HG03103 (cell line): Measurements from ENCODE around the gene MGA.
A peak's percentile ranks its signal among the peaks of the same experiment; 100 is the strongest.
"Not testable (repeated sequence)": the region's sequence is repeated elsewhere in the genome, so short reads cannot be mapped to it uniquely, and the experiment has no call there.

Experiments
- ATAC-seq: cut with Tn5 transposase; IDR thresholded peaks from one replicate; pipeline ENCODE4 v1.9.1; 2021; ENCODE audit warnings: low read depth; ENCODE audit not compliant: unreplicated experiment

Gene MGA

DNA sequence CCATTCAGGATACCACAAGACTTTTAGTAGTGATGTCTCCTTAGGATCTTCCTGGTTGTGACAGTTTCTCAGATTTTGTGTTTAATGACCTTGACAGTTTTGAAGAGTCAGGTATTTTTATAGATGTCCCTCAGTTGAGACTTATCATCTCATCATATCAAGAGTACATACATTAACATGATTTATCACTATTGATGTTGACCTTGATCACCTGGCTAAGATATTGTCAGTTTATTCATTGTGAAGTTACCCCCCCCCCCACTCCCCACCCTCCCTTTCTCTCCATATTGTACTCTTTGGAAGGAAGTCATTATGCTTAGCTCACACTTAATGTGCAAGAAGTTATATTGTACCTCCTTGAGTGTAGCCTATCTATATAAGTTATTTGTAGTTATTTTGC lies 42.9 kb downstream of the MGA start:
- no peak for ATAC-seq

DNA sequence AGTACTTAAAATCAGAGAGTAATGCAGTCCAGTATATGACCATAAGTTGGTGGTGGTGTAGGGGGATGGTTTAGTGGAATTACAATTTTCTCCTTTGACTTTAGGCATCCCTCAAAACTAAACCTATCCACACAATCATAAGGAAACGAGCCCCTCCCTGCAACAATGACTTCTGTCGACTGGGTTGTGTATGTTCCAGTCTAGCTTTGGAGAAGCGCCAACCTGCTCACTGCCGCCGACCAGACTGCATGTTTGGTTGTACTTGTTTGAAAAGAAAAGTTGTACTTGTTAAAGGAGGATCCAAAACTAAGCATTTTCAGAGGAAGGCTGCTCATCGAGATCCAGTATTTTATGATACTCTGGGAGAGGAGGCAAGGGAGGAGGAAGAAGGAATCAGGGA lies 52.8 kb downstream of the MGA start:
- ATAC-seq = no peak

DNA sequence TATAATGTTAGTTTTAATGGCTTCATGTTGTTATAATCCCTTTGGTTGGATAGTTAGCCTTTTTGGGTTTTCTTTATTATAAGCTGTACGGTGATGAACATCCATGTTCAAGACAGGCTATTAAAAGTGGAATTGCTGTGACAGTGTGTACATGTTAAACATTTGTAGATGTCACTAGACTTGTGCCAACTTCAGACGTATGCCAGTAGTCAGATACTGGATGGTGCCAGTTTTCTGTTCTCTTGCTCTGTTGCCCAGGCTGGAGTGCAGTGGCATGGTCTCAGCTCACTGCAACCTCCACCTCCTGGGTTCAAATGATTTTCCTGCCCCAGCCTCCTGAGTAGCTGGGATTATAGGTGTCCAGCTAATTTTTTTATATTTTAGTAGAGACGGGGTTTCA lies 54.1 kb downstream of the MGA start:
- no peak for ATAC-seq

DNA sequence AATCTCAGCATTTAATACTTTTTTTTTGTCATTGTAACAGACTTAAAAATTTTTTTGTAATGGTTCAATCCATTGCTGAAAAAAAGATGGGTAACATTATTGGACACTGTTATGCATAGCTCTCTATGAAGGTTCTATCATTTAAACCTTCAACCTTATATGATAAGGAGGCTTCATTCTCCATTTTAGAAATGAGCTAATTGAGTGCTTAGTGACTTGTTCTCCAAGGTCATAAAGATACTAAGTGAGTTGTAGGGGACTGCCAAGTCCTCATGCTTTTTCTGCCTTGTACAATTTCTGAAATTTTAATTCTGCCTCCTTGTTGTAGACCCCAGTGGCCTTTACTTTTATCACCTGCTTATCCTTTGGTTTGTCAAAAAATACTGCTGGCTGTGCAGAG lies 56.7 kb downstream of the MGA start:
- ATAC-seq = no peak

DNA sequence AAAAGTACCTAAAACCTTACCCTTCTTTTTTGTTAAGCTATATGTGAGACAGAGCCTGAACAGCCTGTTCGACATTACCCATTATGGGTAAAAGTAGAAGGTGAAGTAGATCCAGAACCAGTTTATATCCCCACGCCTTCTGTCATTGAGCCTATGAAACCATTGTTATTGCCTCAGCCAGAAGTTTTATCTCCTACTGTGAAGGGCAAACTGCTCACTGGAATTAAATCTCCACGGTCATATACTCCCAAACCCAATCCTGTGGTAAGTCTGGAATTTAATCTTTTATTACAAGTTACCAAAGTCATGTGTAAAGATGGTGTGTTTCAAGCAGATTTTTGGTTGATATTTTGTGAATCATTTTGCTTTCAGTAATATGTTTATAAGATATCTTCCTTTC lies 66.9 kb downstream of the MGA start:
- no peak for ATAC-seq

DNA sequence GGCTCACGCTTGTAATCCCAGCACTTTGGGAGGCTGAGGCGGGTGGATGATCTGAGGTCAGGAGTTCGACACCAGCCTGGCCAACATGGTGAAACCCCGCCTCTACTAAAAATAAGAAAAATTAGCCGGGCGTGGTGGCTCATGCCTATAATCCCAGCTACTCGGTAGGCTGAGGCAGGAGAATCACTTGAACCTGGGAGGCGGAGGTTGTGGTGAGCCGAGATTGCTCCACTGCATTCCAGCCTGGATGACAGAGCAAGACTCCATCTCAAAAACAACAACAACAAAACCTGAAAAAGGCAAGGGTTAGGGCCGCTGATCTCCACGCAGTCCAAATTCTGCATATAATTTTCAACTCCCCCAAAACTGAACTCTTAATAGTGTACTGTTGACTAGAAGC lies 67.9 kb downstream of the MGA start:
- not testable (repeated sequence) for ATAC-seq

DNA sequence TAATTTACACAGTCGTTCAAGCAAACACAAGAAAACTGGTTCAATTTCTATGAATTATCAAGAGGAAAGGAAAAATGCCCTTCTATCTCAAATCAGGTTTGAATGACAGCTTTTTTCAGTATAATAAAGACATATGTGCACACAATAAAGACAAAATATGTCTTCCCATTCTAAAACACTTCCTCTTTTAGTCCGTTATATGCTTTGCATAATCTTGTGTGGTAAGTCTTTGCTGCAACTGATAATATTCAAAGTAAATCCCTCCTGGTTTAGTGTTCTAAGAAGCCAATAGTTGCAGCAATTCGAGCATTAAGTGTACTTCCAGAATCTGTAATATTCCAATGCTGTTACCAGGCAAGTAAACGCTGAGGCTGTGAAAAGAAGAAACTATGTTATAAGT lies 70.3 kb downstream of the MGA start:
- no peak for ATAC-seq

DNA sequence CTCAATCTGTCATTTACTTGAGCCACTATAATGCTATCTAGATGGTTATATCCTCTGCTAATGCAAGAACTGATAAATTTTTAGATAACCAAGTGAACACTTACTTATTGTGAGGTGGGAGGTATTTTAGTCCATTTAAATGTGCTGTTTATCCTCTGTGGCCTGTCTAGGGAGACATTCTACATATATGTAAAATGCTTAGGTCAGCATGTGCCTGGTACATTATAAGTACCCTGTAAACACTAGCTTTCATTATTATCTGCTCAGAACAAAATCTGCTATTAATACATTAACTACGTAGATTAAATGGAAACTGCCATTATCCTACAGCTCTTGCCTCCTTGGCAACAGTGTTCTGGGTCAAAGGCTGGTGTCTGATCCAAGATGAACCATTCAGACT lies 72.3 kb downstream of the MGA start:
- no peak for ATAC-seq

DNA sequence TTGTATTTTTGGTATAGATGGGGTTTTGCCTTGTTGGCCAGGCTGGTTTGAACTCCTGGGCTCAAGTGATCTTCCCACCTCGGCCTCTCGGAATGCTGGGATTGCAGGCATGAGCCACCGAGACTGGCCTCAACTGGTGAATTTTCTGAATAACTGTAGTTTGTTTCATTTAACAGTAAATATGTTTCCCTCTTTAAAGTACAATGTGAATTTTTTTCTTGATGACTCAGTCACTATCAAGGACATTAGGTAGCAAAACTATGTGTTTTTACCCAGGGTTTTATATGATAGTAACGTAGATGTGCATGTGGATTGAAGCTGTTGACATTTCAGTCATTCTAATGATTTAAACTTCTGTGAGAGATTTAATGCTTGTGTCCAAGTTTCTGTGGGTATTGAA lies 73.9 kb downstream of the MGA start:
- no peak for ATAC-seq

DNA sequence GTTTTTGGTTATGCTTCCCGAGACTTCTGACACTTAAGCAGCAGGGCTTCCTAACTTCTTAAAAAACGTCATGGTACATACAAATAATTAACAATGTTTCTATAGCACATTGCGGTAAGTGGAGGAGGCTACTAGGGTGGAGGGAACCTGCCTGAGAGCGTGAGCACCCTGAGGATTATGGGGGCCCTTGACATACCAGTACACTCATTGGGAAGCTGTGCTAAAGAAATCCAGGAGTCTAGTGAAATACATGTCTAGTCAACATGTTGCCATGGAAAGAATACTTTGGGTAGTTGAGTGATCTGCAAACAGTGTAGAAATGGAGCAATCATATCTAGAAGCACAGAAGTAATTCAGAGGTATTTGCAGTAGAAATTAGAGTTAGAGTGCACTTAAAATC lies 74.8 kb downstream of the MGA start:
- ATAC-seq = no peak

DNA sequence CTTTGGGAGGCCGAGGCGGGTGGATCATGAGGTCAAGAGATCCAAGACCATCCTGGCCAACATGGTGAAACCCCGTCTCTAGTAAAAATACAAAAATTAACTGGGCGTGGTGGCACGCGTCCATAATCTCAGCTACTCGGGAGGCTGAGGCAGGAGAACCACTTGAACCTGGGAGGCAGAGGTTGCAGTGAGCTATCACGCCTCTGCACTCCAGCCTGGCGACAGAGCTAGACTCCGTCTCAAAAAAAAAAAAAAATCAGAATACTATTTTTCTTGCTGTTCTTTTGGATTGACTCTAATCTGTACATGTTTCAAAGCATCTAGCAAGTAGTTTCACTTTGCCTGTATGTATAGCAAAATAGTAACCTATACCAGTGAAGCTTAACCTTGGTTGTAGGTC lies 75.3 kb downstream of the MGA start:
- ATAC-seq = not testable (repeated sequence)

DNA sequence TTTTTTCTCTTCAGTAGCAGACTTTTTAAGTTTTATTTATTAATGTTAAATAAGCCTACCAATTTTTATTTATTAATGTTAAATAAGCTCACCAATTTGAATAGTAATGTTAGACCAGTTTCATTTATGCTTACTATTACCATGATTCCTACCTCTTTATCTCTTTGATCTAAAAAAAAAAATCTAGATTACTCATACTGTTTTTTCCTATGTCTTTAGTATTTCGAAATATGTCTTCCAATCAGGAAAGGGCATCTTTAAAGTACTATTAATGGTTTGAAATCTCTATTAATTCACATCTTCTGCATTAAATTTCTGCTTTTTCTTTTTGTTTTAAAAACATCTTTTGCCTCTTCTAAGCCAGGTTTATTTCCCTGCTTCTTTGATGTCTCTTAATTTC lies 86.6 kb downstream of the MGA start:
- ATAC-seq = no peak

DNA sequence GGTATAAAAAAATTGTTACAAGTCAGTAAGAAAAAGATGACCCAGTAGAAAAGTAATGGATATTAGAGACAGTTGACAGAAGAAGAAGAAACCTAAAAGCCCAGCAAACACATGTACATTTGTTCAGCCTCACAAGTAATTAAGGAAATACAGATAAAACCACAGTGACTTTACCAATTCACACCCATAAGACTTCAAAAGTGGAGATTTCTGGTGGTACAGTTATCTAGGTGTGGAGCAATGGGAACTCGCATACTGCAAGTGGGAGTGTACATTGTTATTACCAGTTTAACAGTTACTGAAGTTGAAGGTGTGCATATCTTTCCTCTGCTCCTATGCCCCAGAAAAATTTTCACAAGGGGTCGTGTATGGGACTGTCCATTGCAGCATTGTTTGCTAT lies 96.0 kb downstream of the MGA start:
- no peak for ATAC-seq

DNA sequence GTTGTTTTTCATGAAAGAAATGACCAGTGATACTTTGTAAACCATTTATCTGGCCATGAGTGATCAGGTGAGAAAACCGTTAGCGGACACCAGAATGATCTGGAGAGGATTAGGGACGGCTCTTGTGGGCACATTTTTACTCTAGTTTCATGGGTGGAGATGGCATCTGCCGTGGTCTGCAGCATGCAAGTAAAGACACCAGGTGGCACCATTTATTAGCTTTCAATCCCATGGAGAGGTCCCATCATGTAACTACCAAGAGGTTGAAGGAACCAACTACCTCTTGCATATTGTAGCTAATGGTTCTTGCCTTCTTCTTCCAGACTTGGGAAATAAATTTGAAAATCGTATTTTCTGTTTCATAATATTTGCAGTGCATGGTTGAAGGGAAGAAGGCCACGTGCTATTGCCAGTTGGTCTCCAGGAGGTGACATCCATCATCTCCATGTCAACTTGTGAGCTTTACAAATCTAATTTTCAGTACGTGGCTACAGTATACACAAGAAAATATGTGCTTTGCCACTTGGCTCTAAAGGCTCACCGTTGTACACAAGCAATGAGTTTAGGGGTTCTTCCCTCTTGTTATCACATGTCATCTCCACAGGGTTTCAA lies 112.6 kb downstream of the MGA start:
- no peak for ATAC-seq

DNA sequence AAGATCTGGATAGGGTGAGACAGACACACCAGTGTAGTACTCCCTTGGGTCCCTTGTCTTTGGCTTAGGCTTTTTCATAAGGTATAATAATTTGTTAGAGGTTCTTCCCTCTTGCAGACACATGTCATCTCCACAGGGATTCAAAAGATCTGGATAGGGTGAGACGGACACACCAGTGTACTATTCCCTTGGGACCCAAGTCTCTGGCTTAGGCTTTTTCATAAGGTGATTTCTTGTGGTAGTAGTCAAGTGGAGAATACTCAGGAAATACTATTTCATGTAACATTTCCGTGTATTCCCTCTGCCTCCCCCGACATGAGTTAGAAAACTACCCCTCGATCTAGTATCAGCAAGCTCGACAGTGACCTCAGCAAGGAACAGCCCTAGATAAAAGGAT lies 113.1 kb downstream of the MGA start:
- ATAC-seq = no peak

DNA sequence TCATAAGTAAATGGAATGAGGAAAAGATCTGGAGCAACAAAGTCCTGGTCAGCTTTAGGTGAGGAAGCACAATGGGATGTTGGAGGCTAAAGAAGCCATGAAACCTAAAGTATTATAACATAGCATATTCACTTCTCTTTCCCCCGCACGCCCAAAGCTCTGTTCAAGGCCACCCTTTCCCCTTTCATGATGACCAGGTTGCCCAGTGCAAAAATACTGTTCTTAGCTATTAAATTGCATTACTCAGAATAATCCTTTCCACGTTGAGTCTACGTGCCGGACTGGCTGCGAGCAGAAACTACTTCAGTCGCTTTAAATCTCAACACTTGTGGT lies 113.5 kb downstream of the MGA start:
- no peak for ATAC-seq

DNA sequence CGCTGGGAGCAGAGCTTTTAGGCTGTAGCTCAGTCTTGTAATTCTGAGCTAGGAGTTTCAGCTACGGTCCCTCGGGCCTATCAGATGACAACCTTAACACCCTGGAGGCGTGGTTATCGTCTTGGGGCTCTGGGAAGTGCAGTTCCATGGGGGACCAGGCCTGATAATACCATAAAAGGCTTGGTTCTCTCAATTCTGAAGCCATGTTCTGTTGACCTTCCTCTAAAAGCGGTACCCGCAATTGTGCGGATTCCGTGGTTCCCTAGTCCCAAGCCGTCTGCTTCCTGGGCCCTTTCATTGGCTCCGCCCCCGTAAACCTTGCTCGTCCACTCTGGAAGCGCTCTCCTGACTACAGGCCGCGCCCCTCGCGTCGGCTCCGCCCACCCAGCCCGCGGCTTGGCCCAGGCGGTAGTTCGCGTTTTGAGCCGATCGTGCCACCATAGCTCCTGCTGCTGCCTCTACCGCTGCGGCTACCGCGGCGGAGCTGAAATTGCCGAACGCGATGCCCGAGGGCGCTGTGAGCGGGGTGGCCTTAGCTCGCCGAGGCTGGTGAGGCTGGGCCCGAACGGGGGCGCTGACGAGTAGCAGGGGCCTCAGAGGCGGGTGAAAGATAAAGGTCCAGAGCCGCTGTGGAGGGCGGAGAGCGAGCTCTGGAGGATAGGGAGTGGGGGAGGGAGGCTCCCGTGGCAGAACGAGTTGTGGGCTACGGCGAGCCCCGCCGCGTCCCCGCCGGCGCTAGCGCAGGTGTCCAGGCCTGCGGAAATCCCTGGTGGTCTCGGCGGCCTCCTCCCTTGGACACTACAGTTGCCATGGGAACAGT lies 114.1 kb downstream of the MGA start, which contains the start of gene MAPKBP1:
Gene MAPKBP1 (plus strand): TSS at position 423 of the 820 bp plus-strand sequence. CDS start 792 bp downstream, outside the sequence.
- ATAC-seq = peak; percentile 66

DNA sequence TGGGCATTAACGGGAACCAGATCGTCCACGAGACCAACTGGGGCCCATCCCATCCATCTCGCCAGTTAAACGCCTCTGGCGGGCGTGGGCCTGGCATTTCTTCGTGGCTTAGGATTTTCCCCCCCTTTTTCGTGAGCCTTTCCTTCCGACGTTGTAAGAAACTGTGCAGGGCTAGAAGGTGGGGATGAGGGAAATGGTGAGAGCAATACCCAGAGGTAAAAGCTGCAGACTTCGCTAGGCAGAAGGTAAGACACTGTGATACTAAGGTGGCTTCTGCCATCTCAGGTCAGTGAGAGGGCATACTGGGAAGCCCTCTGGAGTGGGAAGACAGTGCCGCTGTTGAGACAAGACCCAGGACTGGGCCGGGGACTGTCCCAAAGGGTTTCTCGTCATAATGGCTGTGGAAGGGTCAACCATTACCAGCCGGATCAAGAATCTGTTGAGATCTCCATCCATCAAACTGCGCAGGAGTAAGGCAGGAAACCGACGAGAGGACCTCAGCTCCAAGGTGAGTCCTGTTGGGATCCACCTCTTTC lies 114.7 kb downstream of the MGA start:
- no peak for ATAC-seq

DNA sequence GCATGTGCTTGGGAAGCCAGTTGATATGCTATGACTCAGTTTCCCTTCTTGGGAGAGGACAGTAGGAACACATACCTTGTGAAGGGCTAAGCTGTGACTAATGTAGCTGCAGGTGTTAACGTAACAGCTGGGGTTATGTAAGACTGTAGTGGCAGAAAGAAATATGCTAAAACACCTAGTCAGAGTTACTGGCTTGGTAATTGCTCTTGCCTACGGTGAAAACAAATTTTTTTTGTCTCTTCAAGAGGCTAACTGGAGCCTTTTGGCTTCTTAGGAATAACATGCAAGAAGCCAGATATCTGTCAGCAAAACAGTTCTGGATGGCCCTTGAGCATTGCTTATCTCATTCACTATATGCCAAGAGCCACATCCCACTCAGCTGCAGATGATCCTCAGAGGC lies 115.4 kb downstream of the MGA start:
- no peak for ATAC-seq

DNA sequence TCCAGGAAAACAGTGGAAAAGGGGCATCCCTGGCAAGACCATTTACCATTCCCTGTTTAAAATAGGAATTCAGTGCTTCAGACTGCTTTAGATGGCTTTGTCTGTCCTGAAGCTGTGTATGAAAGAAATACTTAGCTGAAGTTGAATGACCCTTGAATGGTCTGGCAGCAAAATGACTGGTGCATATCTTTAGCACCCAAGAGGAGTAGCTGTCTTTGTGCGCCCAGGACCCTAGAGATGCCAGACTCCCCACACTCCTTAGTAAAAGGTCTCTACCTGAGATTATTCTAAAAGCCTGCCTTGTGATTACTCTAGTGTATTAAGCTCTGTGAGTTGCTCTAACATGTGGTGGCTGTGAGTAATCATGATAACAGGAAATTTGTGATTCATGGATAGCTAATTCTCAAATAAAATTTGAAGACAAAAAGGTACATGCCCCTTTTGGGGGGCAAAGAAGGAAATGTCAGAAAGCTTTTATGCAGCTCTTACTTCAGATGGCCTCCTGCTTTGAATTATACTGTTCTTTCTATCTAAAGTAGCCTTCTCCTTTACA lies 117.3 kb downstream of the MGA start:
- no peak for ATAC-seq

DNA sequence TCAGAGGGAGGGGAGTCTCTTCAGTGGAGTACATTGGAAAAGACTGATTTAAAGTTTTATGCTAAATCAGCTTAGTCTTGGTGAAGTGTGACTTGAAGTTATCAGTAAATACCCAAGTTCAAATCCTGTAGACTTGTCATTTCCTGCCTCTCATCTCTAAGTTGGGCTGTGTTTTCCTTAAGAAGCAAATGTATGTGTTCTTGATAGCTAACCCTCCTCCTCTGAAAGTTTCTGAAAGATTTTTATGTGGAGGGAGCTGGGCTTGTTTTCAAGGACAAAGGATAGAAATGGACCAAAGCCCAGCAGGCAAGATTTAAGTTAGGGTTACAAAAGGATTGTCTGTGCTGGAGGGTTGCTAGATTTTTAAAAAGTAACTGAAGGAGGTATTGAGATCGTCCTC lies 118.3 kb downstream of the MGA start:
- no peak for ATAC-seq

DNA sequence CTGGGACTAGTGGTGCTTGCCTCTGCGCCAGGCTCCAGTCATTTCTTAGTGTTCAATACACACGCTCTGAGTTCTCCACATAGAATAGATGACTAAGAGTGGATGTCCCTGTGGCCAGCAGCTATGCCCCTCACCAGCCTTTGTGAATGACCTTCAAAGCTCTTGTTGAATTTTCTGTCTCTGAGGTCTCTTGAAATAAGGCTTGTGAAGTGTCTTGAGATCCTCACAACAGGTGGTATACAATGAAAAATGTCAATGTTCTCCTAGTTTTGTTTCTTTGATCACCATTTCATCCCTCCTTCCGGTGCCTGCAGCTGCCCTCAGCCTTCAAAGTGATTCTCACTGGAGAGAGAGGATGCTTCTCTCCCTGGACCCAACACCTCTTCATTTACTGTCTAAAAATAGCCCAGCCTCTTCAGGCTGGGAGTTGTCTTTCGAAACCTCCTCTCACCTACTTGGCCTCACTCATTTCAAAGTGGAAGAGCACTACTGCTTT lies 119.5 kb downstream of the MGA start:
- ATAC-seq = no peak
